GM19035 (cell line): ENCODE results near the gene KCNN2.

Source experiments
- ATAC-seq: cut with Tn5 transposase; IDR thresholded peaks from one replicate; pipeline ENCODE4 v1.9.1; 2021; ENCODE audit not compliant: unreplicated experiment

Gene KCNN2

GRCh38 chr5:114500756-114501155, 138.9 kb downstream of the KCNN2 start:
- no peak for ATAC-seq

GRCh38 chr5:114504560-114504959, 142.7 kb downstream of the KCNN2 start:
- ATAC-seq = no peak

GRCh38 chr5:114524221-114524620, 162.4 kb downstream of the KCNN2 start:
- ATAC-seq = no peak

- no peak for ATAC-seq
Measured at GRCh38 chr5:114544561-114544960, 182.7 kb downstream of the KCNN2 start.
